ENCODE data around the gene LRP1. TPM values are rescaled to one million over a fixed set of nuclear protein-coding genes. Genes with fewer than 3 reads are reported as not detected.

LRP1 gene
- total RNA-seq, 2 donors from 2014 or later = 1.3 to 5.9 TPM

DNA sequence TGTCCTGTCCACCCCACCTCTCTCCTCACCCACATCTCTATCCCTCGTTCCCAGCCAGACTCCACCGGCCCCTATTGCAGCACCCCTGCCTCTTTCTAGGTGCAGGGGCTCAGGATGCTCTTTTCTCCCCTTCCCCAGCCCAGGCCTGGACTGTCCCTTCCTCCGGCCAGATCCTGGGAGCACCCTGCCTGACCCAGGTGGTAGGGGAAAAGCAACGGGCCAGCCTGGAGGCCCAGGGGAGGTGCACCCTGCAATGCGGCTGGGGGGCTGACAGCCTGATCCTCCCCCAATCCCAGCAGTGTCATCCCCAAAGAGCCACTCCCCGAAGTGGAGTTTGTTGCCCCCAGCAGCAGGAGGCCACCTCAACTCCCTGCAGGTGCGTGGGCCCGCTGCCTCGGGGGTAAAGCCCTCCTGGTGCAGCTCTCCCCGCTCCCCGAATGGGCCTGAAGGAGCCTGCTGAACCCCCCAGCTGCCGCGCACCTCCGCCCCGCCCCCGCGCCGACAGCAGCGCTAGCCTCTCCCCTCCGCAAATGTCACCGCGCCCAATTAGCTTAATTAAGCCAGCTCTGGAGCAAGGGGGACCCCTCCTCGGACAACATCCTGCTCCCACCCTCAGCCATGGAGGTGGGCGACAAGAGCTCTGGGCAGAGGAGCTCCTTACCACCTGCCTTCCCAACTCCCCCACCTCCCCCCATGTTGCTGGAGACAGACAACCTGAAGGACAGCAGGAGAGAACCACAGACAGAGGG, 93.1 kb downstream of the LRP1 start:
- no peak for DNase-seq (ENCODE audit: low spot score in 2 of 2)
- Mint-ChIP-seq H3K36me3 (no peaks in the 10 kb centered on the region), H3K9me3 (no peaks in the 10 kb centered on the region), H3K27ac (no peak overlapping the region)
- no peak for ATAC-seq

DNA sequence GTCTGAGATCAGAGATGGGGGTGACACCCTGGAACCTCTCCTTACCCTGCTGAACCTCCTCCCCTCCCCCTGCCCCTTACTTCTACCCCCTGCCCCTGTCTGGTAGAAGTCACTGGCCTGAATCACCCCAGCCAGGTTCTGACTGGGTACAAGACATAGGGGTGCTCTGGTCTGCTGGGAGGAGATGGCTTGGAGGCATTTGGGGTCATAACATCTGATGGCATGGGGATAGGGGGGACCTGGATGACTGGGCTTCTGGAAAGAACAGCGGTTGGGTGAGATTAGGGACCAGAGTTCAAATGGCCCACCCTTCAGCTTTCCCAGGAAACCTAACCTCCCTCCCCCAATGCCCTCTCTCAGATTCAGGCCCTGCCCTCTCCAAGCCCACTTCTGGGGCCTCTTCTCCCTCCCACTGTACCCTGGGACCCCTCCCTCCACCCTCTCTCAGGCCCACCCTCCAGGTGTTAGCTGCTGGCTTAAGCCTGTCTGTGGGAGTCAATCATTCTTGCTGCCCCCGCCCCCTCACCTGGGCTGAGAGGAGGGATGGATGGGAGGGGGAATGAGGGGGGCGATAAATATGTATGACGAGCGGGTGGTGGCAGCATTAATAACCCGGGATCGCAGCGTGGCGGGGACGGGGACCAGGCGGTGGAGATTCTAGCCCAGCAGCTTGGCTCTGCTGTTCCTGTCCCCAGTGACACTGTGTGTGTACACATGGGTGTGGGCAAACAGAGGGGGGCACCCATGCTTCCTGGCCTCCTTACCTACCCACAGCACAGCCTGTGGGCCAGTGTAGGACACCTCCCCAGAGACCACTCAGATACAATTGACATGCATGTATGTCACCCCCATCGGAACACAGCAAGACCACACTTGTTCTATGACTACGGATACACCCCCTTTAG, 94.3 kb downstream of the LRP1 start:
- Mint-ChIP-seq H3K27ac (no peak overlapping the region), H3K9me3 (no peaks in the 10 kb centered on the region), H3K36me3 (no peaks in the 10 kb centered on the region)
- DNase-seq (ENCODE audit: low spot score in 2 of 2) (no peak), ATAC-seq (no peak)

GRCh38 chr12:57223191-57224165, 95.2 kb downstream of the LRP1 start:
- no peak overlapping the region for H3K27ac Mint-ChIP-seq
- H3K9me3 Mint-ChIP-seq = no peaks in the 10 kb centered on the region
- no peaks in the 10 kb centered on the region for H3K36me3 Mint-ChIP-seq
- no peak for DNase-seq (ENCODE audit: low spot score in 2 of 2)
- peak; percentile 40 to 45 for ATAC-seq

DNA sequence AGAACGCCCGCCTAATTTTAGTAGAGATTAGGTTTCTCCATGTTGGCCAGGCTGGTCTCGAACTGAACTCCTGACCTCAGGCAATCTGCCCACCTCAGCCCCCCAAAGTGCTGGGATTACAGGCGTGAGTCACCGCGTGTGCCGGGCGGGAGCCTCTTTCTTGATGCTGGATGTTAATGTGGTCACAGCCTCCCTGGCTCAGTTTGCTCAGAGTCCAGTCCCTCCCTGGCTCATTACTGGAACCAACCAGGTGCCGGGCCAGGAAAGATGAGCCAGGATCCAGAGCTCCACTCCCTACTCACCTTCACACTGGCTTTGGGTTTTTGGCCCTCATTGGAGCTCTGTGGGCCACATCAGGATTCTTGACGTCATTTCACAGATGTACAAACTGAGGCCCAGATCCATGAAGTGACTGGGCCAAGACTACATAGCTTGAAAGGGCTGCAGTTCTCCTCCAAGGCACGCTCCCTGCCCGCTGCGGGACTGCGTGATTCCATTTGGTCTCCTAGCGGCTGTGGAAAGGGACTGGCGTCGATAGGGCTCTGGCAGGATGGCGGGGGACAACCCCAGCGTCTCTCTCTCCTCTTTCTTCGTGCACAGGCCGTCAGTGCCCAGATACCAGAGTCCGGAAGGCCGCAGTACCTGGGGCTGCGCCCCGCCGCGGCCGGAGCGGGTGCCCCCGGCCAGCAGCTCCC, 96.1 kb downstream of the LRP1 start:
- ATAC-seq (peak; percentile 1 to 2), DNase-seq (ENCODE audit: low spot score in 2 of 2) (no peak)
- Mint-ChIP-seq H3K9me3 (no peaks in the 10 kb centered on the region), H3K27ac (no peak overlapping the region), H3K36me3 (peaks cover under 1% of the 10 kb centered on the region in 2 donors)

DNA sequence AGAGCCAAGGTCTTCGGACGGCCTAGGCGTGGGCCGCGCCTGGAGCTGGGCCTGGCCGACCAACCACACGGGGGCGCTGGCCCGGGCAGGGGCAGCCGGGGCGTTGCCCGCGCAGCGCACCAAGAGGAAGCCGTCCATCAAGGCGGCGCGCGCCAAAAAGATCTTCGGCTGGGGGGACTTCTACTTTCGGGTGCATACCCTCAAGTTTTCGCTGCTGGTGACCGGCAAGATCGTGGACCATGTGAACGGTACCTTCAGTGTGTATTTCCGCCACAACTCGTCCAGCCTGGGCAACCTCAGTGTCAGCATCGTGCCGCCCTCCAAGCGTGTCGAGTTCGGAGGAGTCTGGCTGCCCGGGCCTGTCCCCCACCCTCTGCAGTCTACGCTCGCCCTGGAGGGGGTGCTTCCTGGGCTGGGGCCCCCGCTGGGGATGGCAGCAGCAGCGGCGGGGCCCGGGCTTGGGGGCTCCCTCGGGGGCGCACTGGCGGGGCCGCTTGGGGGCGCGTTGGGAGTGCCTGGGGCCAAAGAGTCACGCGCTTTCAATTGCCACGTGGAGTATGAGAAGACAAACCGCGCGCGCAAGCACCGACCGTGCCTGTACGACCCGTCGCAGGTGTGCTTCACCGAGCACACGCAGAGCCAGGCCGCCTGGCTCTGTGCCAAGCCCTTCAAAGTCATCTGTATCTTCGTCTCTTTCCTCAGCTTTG, 96.8 kb downstream of the LRP1 start:
- no peaks in the 10 kb centered on the region for H3K9me3 Mint-ChIP-seq
- ATAC-seq = peak; percentile 60 to 75
- peak in 1 of 2 donors; percentile 81 for DNase-seq (ENCODE audit: low spot score in 2 of 2)
- H3K27ac Mint-ChIP-seq = no peak overlapping the region
- H3K36me3 Mint-ChIP-seq = peaks cover 7% of the 10 kb centered on the region in 2 donors

- Mint-ChIP-seq H3K9me3 (no peaks in the 10 kb centered on the region), H3K27ac (no peak overlapping the region), H3K36me3 (peaks cover 13 to 14% of the 10 kb centered on the region in 2 donors)
- ATAC-seq (no peak), DNase-seq (ENCODE audit: low spot score in 2 of 2) (no peak)
Observed at GRCh38 chr12:57225680-57226210, 97.5 kb downstream of the LRP1 start.

- ATAC-seq = no peak
- peaks cover 21 to 24% of the 10 kb centered on the region in 2 donors for H3K36me3 Mint-ChIP-seq
- DNase-seq (ENCODE audit: low spot score in 2 of 2) = no peak
- no peaks in the 10 kb centered on the region for H3K9me3 Mint-ChIP-seq
- H3K27ac Mint-ChIP-seq = no peak overlapping the region
Observed at GRCh38 chr12:57226588-57227314, 98.5 kb downstream of the LRP1 start.

DNA sequence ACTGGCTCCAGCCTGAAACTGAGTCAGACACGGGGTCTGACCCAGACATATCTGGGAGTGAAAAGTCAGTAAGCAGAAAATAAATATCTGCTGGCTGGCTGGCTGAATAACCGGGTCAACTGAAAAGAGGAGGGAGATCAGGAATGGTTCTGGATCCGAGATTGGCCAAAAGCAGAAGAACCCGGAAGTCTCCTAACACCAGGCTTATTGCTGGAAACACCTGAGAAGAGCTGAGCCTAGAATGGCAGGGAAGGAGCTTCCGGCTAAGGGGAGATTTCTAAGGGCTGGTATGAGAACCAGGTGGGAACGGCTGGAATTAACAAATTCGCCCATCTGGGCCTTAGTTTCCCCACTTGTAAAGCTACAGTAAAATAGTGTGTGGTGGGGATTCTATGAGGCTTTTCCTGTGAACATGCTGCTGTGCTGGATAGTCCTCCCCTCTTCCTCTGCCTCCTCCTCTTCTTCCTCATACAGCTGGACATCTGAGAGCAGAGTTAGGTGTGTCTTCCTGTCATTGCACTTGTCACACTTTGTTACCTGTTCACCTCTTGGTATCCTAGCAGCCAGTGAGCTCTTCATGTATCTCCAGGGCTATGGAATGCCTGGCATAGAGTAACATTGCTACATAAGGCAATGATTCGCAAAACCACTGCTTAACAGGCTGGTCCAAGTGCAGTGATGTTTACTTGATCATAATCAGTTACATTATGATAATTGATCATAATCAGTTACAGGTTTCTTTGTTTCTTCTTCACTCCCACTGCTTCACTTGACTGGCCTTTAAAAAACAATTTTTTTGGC, 99.2 kb downstream of the LRP1 start:
- H3K36me3 Mint-ChIP-seq = peaks cover 29 to 31% of the 10 kb centered on the region in 2 donors
- H3K9me3 Mint-ChIP-seq = no peaks in the 10 kb centered on the region
- DNase-seq (ENCODE audit: low spot score in 2 of 2) = no peak
- ATAC-seq = no peak
- H3K27ac Mint-ChIP-seq = no peak overlapping the region

- DNase-seq (ENCODE audit: low spot score in 2 of 2) (no peak), ATAC-seq (peak; percentile 19 to 42)
- H3K9me3 Mint-ChIP-seq = no peaks in the 10 kb centered on the region
- peaks cover 45 to 47% of the 10 kb centered on the region in 2 donors for H3K36me3 Mint-ChIP-seq
- H3K27ac Mint-ChIP-seq = peak overlapping the region; percentile 97 to 99
Observed at GRCh38 chr12:57229046-57229633, 100.9 kb downstream of the LRP1 start.

DNA sequence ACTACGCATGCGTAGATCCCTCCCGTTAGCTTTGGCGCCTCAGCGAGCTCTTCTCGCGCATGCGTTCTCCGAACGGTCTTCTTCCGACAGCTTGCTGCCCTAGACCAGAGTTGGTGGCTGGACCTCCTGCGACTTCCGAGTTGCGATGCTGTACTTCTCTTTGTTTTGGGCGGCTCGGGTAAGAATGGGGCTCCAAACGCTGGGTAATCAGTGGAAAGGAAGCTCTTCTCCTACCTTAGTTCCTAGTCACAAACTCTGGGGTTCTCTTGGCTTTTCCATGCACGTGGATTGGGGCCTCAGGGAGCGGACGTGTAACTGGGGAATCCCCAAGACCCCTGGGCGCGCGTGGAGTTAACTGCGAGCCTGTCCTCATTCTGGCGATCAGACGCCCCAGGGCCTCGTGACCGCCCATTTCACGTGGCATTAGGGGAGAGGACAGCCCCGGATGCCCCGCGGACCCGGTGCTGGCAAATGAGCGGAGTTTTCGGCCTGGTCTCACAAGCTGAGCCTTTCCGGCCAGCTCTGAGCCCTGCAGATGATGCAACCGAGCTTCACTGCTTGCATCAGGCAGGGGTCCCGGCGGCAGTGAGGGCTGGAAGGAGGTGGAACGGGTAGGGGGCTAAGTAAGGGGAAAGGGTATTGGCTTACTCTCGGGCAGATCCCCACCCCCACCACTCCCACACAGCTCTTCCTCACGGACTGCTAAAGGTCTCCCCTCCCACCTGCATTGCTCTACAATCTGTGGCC, 101.5 kb downstream of the LRP1 start, which contains the start of gene SHMT2:
Gene SHMT2 (plus strand): TSS at position 78 of the 747 bp plus-strand sequence. CDS start 68 bp downstream, at position 146.
- peak; percentile 65 to 84 for ATAC-seq
- no peaks in the 10 kb centered on the region for H3K9me3 Mint-ChIP-seq
- peaks cover 50 to 52% of the 10 kb centered on the region in 2 donors for H3K36me3 Mint-ChIP-seq
- H3K27ac Mint-ChIP-seq = peak within 1 kb of the TSS; percentile 97 to 99
- peak; percentile 91 to 94 for DNase-seq (ENCODE audit: low spot score in 2 of 2)

- Mint-ChIP-seq H3K9me3 (no peaks in the 10 kb centered on the region), H3K27ac (peak overlapping the region; percentile 97 to 99), H3K36me3 (peaks cover 50 to 53% of the 10 kb centered on the region in 2 donors)
- DNase-seq (ENCODE audit: low spot score in 2 of 2) = no peak
- no peak for ATAC-seq
Observed at GRCh38 chr12:57230381-57231155, 102.3 kb downstream of the LRP1 start.

DNA sequence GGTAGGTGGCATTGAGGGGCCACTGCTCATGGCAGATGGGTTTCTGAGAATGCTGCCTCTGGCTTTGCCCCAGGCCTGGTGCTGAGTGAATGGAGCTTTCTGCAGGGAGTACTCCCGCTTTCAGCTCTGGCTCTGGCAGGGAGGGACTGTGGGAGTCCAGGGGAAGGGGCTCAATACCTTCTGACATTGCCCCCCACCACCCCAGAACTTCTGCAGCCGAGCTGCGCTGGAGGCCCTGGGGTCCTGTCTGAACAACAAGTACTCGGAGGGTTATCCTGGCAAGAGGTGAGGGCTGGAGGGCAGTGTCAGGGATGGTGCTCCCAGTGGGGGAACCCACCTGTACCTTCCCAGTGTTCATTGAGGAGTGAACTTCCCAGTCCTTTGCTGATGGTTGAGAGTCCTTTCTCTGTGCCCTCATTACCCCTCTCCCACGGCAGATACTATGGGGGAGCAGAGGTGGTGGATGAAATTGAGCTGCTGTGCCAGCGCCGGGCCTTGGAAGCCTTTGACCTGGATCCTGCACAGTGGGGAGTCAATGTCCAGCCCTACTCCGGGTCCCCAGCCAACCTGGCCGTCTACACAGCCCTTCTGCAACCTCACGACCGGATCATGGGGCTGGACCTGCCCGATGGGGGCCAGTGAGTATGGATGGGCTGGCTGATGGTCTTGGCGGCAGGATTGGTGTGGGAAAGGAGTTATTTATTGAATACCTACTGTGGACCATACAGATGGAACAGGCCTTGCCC, 103.2 kb downstream of the LRP1 start:
- H3K27ac Mint-ChIP-seq = peak overlapping the region; percentile 79 to 97
- H3K36me3 Mint-ChIP-seq = peaks cover 50 to 53% of the 10 kb centered on the region in 2 donors
- no peak for DNase-seq (ENCODE audit: low spot score in 2 of 2)
- H3K9me3 Mint-ChIP-seq = no peaks in the 10 kb centered on the region
- ATAC-seq = no peak
